PFSK-1 (cell line): Measurements from ENCODE around the gene MCCD1.

Source experiments
- POLR2AphosphoS5 ChIP-seq: IDR thresholded peaks from 2 replicates; pipeline ENCODE4 v1.6.1; 2012; ENCODE audit warnings: low read depth, mild to moderate bottlenecking, control low read depth, low read length, moderate library complexity
- REST ChIP-seq, 2 experiments: IDR thresholded peaks; 2 replicates each; pipeline versions ENCODE4 v1.6.1 to v1.8.0; 2011 to 2012; ENCODE audit warnings: low read depth in 2 of 2, low read length in 2 of 2, control low read depth in 1 of 2, inconsistent platforms in 1 of 2, mild to moderate bottlenecking in 1 of 2, moderate library complexity in 1 of 2; ENCODE audit not compliant: insufficient read depth in 1 of 2
- TAF1 ChIP-seq: IDR thresholded peaks from 2 replicates; pipeline ENCODE4 v1.6.1; 2012; ENCODE audit warnings: low read length, control low read depth, borderline replicate concordance; ENCODE audit not compliant: insufficient read depth

- TF ChIP-seq POLR2AphosphoS5, result no peak
- TF ChIP-seq TAF1, result no peak
- TF ChIP-seq REST (IDR thresholded peaks at IDR 0.05; ENCODE audit: insufficient read depth in 1 of 2, low read depth in 2 of 2, low read length in 2 of 2), result no peak
These were observed 39.7 kb upstream of the MCCD1 start for GRCh38 chr6:31489086-31489485.
